Measurements from ENCODE around the gene GPD1L. TPM values are rescaled to one million over a fixed set of nuclear protein-coding genes. Genes with fewer than 3 reads are reported as not detected.

GPD1L gene
- total RNA-seq, 2 donors from 2014 or later: 1.5 to 3.5 TPM

GRCh38 chr3:32126305-32127015 lies 20.0 kb downstream of the GPD1L start:
- no peak for TF ChIP-seq CTCF (conservative IDR thresholded peaks at IDR 0.05)
- WGBS, 2 experiments (ENCODE audit: insufficient coverage in 1 of 2, insufficient read length in 1 of 2): 87 to 89% methylated on average over 1 to 4 of the region's 4 CpGs
- Mint-ChIP-seq H3K4me1 (peaks cover 12% of the 10 kb centered on the region), H3K4me3 (no peak overlapping the region), H3K36me3 (ENCODE audit: low read depth) (no peaks in the 10 kb centered on the region), H3K27me3 (ENCODE audit: insufficient read depth) (no peaks in the 10 kb centered on the region), H3K27ac (no peak overlapping the region), H3K9me3 (no peaks in the 10 kb centered on the region)
- Histone ChIP-seq H3K27me3 (ENCODE audit: control insufficient read depth, insufficient read depth, low read length, poor library complexity, severe bottlenecking) (no peaks in the 10 kb centered on the region), H3K4me1 (ENCODE audit: control insufficient read depth, insufficient read depth, low read length) (no peaks in the 10 kb centered on the region), H3K9me3 (ENCODE audit: control insufficient read depth, low read length) (no peaks in the 10 kb centered on the region), H3K4me3 (ENCODE audit: low read length) (no peak overlapping the region), H3K36me3 (ENCODE audit: control insufficient read depth, insufficient read depth, low read length) (no peaks in the 10 kb centered on the region), H3K9ac (ENCODE audit: extremely low read depth, low read length, poor library complexity, severe bottlenecking) (no peak overlapping the region), H3K27ac (ENCODE audit: low read depth, low read length) (no peak overlapping the region)
- DNase-seq: no peak

- H3K27ac ChIP-seq (ENCODE audit: low read depth, low read length): no peak overlapping the region
- WGBS, 2 experiments (ENCODE audit: insufficient coverage in 1 of 2, insufficient read length in 1 of 2): 81 to 92% methylated on average over 7 to 10 of the region's 10 CpGs
These were observed 20.9 kb downstream of the GPD1L start for GRCh38 chr3:32127219-32127826.

GRCh38 chr3:32128936-32129335 lies 22.5 kb downstream of the GPD1L start:
- no peaks in the 10 kb centered on the region for H3K36me3 ChIP-seq (ENCODE audit: control insufficient read depth, insufficient read depth, low read length)
- Mint-ChIP-seq H3K27ac (no peak overlapping the region), H3K36me3 (ENCODE audit: low read depth) (no peaks in the 10 kb centered on the region), H3K27me3 (ENCODE audit: insufficient read depth) (no peaks in the 10 kb centered on the region), H3K9me3 (no peaks in the 10 kb centered on the region), H3K4me3 (no peak overlapping the region), H3K4me1 (peaks cover 14% of the 10 kb centered on the region)
- no peaks in the 10 kb centered on the region for H3K9me3 ChIP-seq (ENCODE audit: control insufficient read depth, low read length)
- H3K4me1 ChIP-seq (ENCODE audit: control insufficient read depth, insufficient read depth, low read length): no peaks in the 10 kb centered on the region
- no peak overlapping the region for H3K27ac ChIP-seq (ENCODE audit: low read depth, low read length)
- no peak overlapping the region for H3K4me3 ChIP-seq (ENCODE audit: low read length)
- H3K9ac ChIP-seq (ENCODE audit: extremely low read depth, low read length, poor library complexity, severe bottlenecking): no peak overlapping the region
- H3K27me3 ChIP-seq (ENCODE audit: control insufficient read depth, insufficient read depth, low read length, poor library complexity, severe bottlenecking): no peaks in the 10 kb centered on the region
- TF ChIP-seq CTCF (conservative IDR thresholded peaks at IDR 0.05): no peak
- WGBS, 2 experiments (ENCODE audit: insufficient coverage in 1 of 2, insufficient read length in 1 of 2): 72% methylated on average over 2 of the region's 2 CpGs; no CpG with 5 or more reads in 1 of the 2 experiments
- DNase-seq: no peak

More at GRCh38 chr3:32127219-32127826, 20.9 kb downstream of the GPD1L start:
- H3K4me3 ChIP-seq (ENCODE audit: low read length): no peak overlapping the region
- no peaks in the 10 kb centered on the region for H3K9me3 ChIP-seq (ENCODE audit: control insufficient read depth, low read length)
- Mint-ChIP-seq H3K27me3 (ENCODE audit: insufficient read depth) (no peaks in the 10 kb centered on the region), H3K27ac (no peak overlapping the region), H3K4me3 (no peak overlapping the region), H3K4me1 (peaks cover 12% of the 10 kb centered on the region), H3K36me3 (ENCODE audit: low read depth) (no peaks in the 10 kb centered on the region), H3K9me3 (no peaks in the 10 kb centered on the region)
- TF ChIP-seq CTCF (conservative IDR thresholded peaks at IDR 0.05): no peak
- no peaks in the 10 kb centered on the region for H3K27me3 ChIP-seq (ENCODE audit: control insufficient read depth, insufficient read depth, low read length, poor library complexity, severe bottlenecking)
- DNase-seq: no peak
- H3K4me1 ChIP-seq (ENCODE audit: control insufficient read depth, insufficient read depth, low read length): no peaks in the 10 kb centered on the region
- no peaks in the 10 kb centered on the region for H3K36me3 ChIP-seq (ENCODE audit: control insufficient read depth, insufficient read depth, low read length)
- no peak overlapping the region for H3K9ac ChIP-seq (ENCODE audit: extremely low read depth, low read length, poor library complexity, severe bottlenecking)
